Activated CD4-positive, alpha-beta T cell treated with anti-CD3 and anti-CD28 coated beads for 48 hours (primary cell): Measurements from ENCODE around the gene HTR3A.
A peak's percentile ranks its signal among the peaks of the same experiment; 100 is the strongest.

ENCODE experiments used
- DNase-seq: peaks from one replicate; pipeline ENCODE4 v3.0.0-alpha.2; 2020

Gene HTR3A

DNA sequence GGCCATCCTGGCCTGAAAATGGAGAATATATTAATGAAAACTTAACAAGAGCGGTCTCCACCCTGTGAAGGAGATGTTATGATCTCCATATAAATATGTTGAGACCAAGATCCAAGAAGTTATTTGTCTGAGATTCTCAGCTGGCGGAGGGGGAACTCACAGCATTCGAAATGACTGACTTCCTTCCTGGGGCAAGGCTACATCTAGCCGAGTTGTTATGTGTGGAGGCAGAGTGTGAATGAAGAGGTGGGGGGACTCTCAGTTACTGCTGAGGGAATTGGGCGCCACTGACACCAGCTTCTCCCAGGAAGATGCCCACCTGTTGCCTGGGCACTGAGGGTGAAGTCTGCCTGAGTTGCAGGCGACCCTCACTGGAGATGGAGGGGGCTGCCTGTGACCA is 5.9 kb downstream of the HTR3A start:
- no peak for DNase-seq

DNA sequence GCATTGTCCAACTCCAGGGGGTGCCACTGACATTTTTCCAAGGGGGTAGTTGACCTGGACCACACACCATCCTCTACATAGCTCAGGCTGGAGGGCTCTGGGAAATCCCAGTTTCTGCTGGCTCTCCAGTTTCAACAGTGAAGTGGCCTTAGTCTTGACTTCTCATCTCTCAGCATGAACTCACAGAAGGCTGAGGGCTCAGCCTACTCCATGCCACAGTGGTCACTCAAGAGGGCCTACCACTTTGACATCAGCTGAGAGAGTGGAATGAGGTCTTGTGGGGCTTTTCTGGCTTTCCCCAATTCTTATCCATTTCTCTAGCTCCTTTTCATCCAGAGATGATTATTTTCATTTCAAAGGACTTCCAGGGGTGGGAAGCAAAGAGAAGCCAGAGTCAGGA is 7.4 kb downstream of the HTR3A start:
- no peak for DNase-seq

DNA sequence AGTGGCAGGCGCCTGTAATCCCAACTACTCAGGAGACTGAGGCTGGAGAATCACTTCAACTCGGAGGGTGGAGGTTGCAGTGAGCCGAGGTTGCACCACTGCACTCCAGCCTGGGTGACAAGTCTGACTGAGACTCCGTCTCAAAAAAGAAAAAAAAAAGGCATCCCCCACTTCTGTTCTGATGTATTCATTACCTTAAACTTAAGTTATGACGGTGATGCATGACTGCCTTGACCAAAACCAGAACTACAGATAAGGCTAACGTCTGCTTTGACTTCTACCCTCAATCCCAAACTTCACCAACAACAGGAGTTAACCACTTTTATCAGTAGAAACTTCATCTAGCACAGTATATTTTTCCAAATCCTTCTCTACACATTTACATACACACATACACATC is 9.9 kb downstream of the HTR3A start:
- DNase-seq = no peak

DNA sequence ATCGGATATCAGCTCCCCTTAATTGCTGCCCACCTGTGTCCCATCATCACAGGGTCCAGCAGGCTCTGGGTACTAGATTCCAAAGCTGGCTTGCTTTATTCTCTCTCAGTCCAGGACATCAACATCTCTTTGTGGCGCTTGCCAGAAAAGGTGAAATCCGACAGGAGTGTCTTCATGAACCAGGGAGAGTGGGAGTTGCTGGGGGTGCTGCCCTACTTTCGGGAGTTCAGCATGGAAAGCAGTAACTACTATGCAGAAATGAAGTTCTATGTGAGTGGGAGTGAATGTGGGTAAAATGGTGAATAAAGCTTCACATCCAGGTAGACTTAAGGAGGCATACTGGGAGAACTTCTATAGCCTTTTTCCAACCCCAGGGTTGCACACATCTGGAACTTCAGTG is 11.0 kb downstream of the HTR3A start:
- DNase-seq = no peak

DNA sequence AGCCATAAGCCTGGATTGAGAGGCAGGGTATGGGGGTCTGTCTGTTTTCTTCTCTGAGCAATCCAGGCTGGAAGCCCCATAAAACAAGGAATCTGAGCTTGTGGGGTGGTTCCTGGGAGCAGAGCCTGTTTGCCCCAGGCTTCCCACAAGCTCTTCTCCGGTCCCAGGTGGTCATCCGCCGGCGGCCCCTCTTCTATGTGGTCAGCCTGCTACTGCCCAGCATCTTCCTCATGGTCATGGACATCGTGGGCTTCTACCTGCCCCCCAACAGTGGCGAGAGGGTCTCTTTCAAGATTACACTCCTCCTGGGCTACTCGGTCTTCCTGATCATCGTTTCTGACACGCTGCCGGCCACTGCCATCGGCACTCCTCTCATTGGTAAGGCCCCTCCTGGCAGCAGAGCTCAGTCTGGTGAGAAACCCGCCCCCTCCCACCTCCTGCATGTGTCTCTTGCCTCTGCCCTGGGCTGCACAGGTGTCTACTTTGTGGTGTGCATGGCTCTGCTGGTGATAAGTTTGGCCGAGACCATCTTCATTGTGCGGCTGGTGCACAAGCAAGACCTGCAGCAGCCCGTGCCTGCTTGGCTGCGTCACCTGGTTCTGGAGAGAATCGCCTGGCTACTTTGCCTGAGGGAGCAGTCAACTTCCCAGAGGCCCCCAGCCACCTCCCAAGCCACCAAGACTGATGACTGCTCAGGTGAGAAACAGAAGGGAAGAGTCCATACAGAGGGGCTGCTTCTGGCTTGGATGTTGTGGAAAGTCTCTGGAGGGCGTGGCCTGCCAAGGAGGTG is 11.6 kb downstream of the HTR3A start:
- DNase-seq = no peak

DNA sequence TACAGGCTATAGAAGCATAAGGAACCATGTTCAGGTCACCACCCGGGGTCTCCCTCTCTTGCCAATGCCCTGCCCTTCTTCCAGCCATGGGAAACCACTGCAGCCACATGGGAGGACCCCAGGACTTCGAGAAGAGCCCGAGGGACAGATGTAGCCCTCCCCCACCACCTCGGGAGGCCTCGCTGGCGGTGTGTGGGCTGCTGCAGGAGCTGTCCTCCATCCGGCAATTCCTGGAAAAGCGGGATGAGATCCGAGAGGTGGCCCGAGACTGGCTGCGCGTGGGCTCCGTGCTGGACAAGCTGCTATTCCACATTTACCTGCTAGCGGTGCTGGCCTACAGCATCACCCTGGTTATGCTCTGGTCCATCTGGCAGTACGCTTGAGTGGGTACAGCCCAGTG is 14.5 kb downstream of the HTR3A start:
- DNase-seq = no peak

DNA sequence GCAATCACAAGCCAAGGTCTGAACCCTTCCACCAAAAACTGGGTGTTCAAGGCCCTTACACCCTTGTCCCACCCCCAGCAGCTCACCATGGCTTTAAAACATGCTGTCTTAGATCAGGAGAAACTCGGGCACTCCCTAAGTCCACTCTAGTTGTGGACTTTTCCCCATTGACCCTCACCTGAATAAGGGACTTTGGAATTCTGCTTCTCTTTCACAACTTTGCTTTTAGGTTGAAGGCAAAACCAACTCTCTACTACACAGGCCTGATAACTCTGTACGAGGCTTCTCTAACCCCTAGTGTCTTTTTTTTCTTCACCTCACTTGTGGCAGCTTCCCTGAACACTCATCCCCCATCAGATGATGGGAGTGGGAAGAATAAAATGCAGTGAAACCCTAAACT is 15.0 kb downstream of the HTR3A start:
- no peak for DNase-seq

DNA sequence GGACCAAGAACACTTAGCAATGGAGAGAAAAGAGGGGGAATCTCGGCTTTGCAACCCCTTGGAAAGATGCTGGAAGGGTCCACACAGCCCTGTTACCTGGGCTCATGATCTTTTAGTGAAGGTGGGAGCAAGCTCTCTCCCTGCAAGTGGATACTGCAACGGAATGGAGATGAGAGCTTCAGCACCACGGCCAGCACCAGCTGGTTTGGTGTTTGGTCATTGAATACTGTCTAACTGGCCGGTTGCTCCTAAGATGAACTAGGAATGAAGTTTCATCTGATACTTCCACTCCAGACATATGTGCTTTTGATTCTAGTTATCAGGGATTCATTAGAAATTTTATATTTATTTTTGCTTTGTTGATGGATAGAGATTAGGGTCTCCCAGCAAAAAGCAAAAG is 16.3 kb downstream of the HTR3A start:
- DNase-seq = peak; percentile 18

DNA sequence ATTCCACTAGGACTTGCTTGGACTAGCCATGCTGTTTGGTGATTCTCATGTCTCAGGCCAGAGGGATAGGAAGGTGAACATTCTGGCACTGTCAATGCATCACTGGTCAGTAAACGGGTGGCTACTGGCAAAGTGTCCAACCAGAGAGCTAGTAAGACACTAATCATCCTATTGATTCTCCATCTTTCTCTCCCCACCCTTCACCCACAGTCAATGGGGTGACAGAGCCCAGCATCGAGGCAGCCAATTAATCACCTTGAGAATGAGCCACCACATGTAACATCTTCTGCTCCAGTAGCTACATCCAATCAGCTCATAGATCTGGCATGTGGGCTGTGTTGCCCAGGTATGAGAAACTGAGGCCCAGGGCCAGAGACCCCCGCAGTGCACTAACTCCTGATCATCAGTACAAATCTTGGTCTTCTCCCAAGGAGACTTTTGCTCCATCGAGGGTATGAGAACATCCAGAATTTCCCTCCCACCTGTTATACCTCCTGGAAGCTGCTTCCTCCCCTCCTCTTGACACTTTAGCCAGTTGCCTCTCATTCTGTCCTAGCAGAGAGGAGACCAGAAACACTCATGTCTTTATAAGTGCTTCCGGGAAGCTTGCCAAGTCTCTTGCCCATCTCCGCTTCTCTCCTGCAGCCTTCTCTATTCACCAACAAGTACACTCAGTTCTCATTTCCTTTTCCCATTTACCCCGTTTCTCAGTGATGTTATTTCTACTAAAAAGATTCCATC is 17.0 kb downstream of the HTR3A start:
- no peak for DNase-seq

DNA sequence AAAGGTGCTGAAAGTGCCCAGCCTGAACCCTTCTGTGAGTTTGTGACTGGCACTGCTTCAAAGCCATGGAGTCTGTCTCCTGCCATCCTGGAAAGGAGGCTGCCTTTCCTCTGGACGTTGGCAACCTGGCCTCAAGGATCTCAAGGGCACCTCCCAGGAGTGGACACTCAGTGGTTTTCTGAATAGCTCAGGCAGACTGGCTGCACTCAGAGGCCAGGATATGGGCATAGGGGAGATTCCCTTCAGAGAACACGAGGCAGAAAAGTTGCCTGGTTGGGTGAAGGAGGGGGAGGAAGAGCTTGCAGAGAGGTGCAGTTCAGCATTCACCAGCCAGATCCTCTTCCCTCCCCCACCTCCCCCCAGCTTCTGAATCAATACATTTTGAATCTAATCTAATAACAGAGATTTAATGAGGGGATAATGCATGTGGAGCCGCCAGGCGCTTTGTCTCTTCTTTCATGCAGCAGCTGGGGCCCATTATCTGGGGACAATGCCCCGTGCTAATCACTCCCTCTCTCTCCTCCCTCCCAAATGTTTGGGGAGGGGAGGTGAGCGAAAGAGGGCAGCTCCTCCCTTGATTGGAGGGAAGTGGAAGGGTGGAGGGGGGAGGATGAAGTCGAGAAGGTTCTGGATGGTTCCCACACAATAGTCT is 17.7 kb downstream of the HTR3A start:
- DNase-seq = no peak

DNA sequence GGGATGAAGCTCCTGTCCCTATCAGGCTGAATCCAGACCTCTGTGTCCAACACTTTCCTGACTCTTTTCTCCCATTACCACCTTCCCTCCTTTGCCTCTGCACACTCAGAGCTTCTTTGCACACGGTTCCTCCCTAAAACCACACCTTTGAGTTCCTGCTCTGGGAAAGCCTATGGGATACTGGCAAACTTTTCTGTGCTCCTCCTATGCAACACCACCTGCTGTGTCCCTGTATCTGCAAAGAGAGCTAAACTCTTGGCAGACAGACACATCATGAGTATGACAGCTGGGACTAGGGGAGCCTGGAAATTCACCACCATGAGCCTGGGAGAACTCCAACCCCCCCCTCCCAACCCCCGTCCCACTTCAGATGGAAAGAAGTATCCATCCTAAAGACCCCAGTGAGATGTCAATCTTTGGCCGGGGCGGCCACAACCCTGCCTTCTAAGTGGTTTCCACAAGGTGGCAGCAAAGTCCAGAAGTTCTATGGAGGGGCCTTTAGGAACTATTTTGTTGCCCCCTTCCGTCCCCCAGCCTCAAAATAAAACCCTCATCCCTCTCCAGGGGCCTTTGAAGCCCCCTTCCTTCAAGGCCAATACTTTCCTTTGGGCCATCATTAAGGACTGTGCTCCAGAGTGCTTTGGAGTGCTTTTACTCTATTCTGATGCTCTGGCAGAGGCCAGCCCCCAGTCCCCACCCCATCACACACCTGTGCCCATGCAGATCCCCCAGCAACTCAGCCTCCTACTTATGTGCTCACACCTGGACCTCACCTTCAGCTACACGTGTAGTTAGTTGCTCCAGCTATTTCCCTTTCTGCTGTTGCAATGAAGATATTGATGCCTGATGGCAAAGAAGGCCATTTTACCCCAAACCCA is 19.4 kb downstream of the HTR3A start:
- peak; percentile 47 for DNase-seq

DNA sequence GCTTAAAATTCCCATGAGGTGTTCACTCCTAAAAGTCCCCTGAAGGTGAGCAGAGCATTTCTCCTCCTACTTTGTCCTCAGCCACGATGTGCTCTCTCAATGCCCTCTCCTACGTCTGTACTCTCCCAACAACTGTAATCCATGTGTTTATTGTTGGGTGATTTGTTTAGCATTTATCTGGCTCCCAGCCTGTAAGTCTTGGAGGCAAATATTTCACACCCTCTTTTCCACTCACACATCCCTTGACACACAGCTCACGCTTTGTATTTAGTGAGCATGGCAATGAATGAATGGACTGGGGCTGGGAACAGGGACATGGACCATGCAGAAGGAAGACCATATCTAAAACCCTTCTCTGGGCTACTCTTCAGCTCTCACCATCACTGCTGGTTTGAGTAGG is 22.6 kb downstream of the HTR3A start:
- no peak for DNase-seq

DNA sequence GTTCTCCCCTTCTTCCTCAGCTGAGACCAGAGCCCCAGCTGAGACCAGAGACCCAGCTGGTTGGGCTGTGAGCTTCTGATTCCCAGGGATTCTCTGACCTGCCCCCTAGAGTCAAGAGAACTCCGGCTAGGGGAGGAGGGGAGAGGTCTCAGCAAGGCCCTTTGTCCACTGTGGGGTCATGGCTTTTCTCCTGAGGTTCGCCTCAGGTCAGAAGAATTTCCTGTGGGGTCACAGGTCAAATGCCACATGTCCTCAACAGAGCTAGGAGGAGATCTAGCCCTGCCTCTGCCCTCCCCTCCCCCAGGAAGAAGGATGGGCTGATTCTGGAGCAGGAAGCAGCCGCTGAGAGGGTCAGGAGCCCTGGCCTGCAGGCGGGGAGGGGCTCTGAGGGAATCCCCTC is 23.7 kb downstream of the HTR3A start:
- no peak for DNase-seq

DNA sequence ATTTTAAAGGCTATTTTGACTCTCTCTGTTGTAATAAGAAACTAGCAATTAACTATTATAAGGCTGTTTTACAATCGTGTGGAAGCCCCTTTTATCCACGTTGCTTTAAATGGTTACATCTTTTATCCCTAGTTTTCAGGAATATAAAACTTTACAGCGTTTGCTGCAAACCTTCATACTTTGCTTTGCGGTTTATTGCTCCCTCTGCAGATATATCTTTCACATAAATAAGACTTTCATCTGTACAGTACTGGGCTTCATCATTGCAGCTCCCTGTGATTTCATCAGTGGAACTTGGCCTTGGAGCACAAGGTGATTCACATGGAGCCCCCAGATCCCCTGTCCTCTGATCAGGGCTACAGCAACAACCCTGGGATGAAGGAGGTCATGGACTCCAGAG is 25.6 kb downstream of the HTR3A start:
- DNase-seq = no peak

DNA sequence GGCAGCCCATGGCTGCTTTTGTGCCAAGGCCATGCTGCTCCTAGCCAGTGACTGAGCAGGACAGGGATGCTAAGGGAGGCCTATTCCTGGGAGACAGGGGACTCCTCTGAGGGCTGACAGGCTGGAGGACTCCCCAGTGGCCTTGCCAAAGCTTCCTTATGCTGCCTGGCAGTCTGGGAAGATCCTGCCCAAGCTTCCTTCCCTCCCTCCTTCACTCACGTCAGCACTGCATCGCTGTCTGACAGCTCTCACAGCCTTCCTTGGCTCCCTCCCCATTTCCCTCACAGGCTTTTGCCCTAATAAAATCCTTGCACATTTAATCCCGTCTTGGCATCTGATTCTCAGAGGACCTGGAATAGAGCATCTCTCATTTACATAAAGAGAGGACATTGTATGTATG is 26.5 kb downstream of the HTR3A start:
- no peak for DNase-seq

DNA sequence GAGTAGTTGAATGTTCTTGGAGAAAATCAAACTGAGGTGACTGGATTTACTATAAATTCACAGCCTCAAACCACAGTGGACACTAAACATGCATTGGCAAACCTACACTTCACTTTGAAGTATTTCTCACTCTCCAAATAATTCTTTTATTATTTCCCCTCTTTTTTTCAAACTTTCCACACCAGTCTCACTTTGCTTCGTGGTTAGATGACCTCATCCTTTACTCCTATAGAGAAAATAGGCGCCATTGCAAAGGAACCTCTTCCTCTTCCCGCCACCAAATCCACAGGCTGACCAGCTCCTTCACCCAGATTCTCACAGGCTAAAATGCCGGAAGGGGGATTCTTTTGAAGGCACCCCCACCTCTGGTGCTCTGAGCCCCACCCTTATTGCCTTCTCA is 33.4 kb downstream of the HTR3A start:
- no peak for DNase-seq

DNA sequence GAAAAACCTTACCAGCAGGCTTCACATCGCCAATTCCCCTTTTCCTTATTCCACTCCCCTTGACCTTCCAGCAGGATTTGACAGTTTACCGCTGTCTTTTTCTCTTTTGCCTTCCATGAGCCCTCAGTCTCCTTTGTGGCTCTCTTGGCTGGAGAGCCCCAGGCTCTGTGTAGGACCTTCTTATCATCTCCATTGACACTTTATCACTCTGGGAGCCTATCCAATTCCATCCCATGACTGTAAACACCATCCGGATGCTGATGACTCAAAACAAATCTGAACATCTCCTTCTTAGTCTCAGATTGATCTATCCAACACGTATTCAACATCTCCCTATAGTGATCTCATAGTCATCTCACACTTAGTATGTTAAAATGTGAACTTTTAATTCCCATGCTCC is 36.0 kb downstream of the HTR3A start:
- DNase-seq = no peak

DNA sequence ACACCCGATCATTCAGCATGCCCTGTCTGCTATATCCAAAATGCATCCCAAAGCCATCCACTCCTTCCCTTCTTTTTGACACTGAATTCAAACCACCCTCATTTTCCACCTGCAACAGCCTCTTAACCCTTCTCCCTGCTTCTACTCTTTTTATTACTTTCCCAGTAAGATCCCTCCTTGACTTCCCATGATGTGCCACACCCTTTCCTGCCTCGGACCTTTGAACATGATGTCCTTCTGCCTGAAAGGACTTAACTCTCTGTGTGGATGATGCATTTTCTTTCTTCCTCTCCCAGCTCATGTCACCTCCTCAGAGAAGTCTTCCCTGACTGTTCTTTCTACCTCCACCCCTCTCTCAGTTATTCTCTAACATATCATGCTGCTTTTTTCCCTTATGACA is 36.5 kb downstream of the HTR3A start:
- DNase-seq = no peak

DNA sequence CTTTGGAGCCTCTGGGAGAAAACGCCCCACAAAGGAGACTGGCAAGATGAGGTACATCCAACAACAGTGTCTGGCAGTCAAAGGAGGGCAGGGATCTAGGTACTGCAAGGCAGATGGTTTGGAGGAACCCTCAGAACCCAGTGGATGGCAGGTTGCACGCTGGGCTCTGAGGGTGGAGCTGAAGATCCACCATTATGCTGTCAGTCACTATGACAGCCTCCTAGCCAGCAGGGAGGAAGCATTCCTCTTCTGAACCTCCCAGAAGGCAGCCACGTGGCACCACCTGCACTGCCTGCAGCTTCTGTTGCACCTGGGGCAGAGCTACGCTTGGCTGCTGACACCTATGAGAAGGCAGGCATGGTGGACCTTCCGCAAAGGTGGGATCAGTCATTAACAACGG is 40.2 kb downstream of the HTR3A start:
- no peak for DNase-seq

DNA sequence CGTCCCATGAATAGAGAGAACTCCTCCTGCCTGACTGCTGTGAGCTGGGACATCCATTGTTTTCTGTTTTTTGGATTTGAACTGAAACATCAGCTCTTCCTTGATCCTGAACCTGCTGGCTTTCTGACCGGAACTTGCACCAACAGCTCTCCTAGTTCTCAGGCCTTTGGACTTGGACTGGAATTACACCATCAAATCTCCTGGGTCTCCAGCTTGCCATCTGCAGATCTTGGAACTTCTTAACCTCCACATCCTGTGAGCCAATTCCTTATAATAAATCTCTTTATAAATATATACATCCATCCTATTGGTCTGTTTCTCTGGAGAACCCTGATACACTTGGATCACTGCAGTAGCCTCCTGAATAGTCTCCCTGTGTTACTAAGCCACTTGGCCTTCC is 42.1 kb downstream of the HTR3A start:
- no peak for DNase-seq

DNA sequence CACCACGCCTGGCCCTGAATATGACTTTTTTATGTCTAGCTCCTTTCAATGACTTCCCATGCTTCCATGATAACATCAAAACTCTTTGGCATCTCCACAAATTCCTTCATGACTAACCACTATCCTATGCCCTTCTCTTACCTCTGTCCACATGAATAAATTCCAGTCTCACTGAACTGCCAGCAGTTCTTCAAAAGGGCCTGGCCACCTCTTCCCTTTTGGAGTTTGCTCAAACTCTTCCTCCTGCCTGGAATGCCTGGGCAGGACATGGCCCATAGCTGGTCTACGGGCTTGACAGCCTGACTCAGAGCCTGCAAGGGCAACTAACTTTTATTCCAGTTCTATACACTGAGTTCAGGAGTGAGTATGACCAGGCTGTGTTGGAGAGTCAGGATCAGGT is 42.8 kb downstream of the HTR3A start:
- no peak for DNase-seq

DNA sequence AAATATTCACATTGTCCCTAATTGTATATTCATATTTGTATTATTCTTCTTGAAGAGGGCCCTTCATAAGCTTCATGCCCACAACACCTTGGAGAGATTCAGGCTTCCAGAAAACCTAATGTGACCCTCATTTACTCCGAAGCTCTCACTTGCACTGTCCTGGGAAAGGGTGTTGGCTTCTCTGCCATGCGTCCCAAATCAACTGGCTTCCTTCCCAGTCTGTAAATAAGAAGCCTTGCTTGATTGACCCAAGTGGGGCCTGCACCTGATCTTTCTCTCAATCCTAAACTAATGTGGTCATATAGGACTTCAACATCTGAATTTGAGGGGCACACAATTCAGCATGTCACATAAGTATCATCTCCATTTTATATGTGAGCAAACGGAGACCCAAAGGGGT is 44.1 kb downstream of the HTR3A start:
- no peak for DNase-seq

DNA sequence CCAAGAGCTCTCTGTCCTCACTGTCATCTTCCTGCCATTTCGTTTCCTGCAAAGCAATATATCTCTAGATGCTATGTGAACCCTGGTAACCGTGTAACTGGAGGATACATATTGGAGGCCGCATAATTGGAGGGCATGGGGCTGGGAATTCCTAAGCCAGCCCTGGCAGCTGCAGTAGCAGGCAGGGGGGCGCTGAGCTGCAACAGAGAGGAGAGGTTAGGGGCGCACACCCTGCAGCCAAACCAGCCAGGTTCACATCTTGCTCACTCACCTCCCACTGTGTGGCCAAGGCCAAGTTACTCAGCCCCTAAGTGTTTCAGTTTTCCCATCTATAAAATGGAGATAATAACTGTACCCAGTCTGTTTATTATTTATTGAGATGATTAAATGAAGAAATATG is 44.7 kb downstream of the HTR3A start:
- DNase-seq = no peak
